Natural killer cell treated with Interleukin-12 subunit alpha and Interleukin-12 subunit beta and Interleukin-15 and Interleukin-18, amount 100 ng/mL, for 72 hours (primary cell): ENCODE results near the gene RIMBP2. TPM values are rescaled to one million over a fixed set of nuclear protein-coding genes. Genes with fewer than 3 reads are reported as not detected.
"Not testable (repeated sequence)": the region's sequence is repeated elsewhere in the genome, so short reads cannot be mapped to it uniquely, and the experiment has no call there.

Source experiments
- ATAC-seq, 2 donors: fragments of 150-1000 bp; cut with Tn5 transposase in 1 of 2; sonication (Bioruptor Pico), chemical (Tn5 transposase) in 1 of 2; 2 replicates each; pipeline ENCODE4 v1.10.0; 2021
- DNase-seq: peaks from one replicate; pipeline ENCODE4 v3.0.0; 2022; ENCODE audit warnings: low spot score
- H3K27ac Mint-ChIP-seq, 2 donors: 1 replicate in 1 of 2; 2 replicates in 1 of 2; pipeline ENCODE4 v1.8.0; 2022; ENCODE audit warnings: mixed read lengths in 2 of 2, mild to moderate bottlenecking in 1 of 2, moderate library complexity in 1 of 2
- H3K27me3 Mint-ChIP-seq, 2 donors: 1 replicate in 1 of 2; 2 replicates in 1 of 2; pipeline ENCODE4 v1.8.0; 2022; ENCODE audit warnings: mixed read lengths in 2 of 2
- H3K36me3 Mint-ChIP-seq: one replicate; pipeline ENCODE4 v1.8.0; 2022; ENCODE audit warnings: mixed read lengths
- H3K4me1 Mint-ChIP-seq, 2 donors: 1 replicate in 1 of 2; 2 replicates in 1 of 2; pipeline ENCODE4 v1.8.0; 2022; ENCODE audit warnings: low read depth in 2 of 2, mixed read lengths in 2 of 2, mild to moderate bottlenecking in 1 of 2
- H3K4me3 Mint-ChIP-seq: one replicate; pipeline ENCODE4 v1.8.0; 2022; ENCODE audit warnings: mixed read lengths
- H3K9me3 Mint-ChIP-seq: 2 replicates; pipeline ENCODE4 v1.8.0; 2022; ENCODE audit warnings: mixed read lengths
- total RNA-seq, 2 donors: library from RNA; stranded (reverse); gene quantifications; one replicate each; pipeline ENCODE4 v1.2.3, GENCODE V29; 2022

RIMBP2 gene
- total RNA-seq, 2 donors from 2014 or later, result not detected

DNA sequence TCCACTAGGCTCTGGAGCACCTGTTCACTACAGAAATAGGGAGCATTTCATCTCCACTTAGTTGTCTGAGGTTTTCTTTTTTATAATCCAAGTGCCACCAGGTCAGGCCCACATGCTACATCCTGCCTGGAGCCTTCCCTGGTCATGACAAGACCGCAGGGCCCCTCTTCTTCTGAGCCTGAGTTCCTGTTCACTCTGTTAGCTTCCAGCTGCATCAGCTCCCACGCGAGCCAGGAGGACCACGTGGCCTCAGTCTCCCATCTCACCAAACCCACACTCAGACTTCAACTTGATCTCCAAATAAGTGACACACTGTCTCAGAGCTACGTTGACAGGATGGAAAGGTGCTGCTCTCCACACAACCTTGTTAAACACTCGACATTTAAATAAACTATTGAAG is 21.0 kb downstream of the RIMBP2 start:
- peaks cover 0 to 12% of the 10 kb centered on the region in 2 donors for H3K27me3 Mint-ChIP-seq
- DNase-seq (no peak), ATAC-seq (no peak)
- H3K4me1 Mint-ChIP-seq, result no peaks in the 10 kb centered on the region
- H3K36me3 Mint-ChIP-seq, result no peaks in the 10 kb centered on the region
- no peaks in the 10 kb centered on the region for H3K9me3 Mint-ChIP-seq
- H3K27ac Mint-ChIP-seq, result no peak overlapping the region
- no peak overlapping the region for H3K4me3 Mint-ChIP-seq

DNA sequence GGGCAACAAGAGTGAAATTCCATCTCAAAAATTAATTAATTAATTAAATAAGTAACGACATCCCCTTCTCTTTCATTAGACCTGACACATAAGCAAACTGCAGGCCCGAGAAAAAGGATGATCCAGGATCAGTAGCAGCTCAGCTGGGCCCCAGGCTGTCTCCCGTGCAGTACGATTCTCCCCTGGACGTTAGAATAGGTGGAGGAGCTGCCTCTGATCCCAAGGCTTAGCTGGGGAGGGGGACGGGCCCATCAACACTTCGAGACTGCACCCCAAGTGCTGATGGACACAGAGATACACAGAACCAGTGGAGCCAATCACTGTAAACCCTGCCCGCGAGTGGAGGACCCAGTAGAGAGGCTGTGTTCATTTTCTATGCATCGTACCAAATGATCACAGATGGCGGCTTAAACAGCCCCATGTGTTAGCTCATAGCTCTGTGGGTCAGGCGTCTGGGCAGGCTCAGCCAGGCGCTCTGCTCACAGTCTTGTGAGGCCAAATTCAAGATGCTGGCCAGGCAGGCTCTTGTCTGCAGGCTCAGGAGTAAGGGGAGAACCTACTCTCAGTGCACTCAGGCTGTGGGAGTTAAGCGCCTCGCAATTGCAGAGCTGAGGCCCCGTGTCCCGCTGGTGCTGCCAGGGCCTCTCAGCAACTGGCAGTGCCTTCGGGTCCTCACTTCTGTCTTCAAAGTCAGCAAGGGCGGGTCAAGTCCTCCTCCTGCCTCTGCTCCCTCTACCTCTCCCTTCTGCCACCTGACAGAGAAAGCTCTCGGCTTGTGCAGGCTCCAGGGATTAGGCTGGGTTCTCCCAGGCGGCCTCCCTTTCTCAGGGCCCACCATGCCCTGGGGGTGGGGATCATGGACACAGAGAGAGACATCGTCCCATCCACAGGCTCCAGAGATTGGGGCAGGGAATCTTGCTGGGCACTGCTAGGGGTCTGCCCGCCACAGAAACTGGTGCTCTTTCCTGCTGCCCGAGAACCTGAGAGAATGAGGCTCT is 26.4 kb downstream of the RIMBP2 start:
- no peak for ATAC-seq
- Mint-ChIP-seq H3K27me3 (peaks cover 0 to 15% of the 10 kb centered on the region in 2 donors), H3K9me3 (no peaks in the 10 kb centered on the region), H3K27ac (no peak overlapping the region), H3K36me3 (no peaks in the 10 kb centered on the region), H3K4me3 (no peak overlapping the region), H3K4me1 (peaks cover 0 to 3% of the 10 kb centered on the region in 2 donors)
- no peak for DNase-seq

DNA sequence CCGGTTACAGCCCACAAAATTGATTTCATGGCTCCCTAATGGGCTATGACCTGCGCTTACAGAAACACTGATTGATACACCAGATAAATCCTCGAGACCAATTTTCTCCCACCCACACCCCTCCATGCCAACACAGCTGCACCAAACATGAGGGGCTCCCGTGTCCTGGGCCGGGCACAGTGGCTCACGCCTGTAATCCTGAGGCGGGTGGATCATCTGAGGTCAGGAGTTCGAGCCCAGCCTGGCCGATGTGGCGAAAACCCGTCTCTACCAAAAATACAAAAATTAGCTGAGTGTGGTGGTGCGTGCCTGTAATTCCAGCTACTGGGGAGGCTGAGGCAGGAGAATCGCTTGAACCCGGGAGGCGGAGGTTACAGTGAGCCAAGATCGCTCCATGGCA is 27.1 kb downstream of the RIMBP2 start:
- H3K27me3 Mint-ChIP-seq, result peaks cover 0 to 14% of the 10 kb centered on the region in 2 donors
- H3K27ac Mint-ChIP-seq, ATAC-seq, H3K4me1 Mint-ChIP-seq, H3K36me3 Mint-ChIP-seq, DNase-seq, H3K4me3 Mint-ChIP-seq, H3K9me3 Mint-ChIP-seq: not testable (repeated sequence)

DNA sequence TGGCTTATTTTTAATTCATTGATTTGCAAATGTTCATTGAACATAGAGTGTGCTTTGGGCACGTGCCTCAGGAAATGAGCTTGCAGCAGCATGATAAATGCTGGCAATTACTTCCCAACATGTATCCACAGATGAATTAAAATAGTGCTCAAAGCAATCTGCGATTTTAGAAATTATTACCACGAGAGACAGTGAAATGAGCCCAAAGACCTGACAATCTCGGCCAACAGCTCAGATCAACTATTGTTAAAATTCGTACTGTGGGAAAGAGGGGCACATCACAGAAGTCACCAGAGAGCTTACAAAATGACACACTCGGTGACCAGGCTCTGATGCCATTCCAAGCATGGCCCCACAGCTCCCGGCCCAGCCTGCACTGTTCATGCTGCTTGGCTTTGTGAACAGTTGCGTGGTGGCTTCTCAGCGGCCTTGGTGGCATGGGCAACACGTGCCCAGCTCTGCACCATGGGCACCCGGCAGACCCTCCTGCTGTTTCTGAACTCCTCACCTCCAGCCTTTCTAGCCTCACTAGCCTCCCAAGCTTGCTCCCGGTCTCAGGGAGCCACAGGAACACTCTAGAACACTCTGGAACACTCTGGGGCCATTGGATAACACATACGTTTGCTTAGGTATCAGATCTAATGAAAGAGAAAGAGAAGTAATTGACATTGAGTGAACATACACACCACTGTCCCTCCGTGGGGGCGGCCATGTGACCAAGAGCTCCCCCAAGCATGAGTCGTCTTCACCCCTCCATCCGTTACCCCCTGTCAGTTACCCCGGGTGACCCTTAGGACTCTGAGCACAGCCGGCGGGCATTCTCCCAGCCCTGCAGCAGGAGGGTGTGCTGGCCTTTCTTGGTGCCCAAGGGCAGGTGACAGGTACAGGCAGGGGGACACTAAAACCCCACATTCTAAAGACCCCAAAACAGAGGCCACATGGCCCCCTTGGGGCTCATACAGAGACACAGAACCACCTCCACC is 28.0 kb downstream of the RIMBP2 start:
- H3K4me3 Mint-ChIP-seq, result no peak overlapping the region
- no peak for ATAC-seq
- H3K4me1 Mint-ChIP-seq, result peaks cover 0 to 3% of the 10 kb centered on the region in 2 donors
- H3K9me3 Mint-ChIP-seq, result no peaks in the 10 kb centered on the region
- peaks cover 0 to 16% of the 10 kb centered on the region in 2 donors for H3K27me3 Mint-ChIP-seq
- DNase-seq, result no peak
- no peaks in the 10 kb centered on the region for H3K36me3 Mint-ChIP-seq
- no peak overlapping the region for H3K27ac Mint-ChIP-seq

DNA sequence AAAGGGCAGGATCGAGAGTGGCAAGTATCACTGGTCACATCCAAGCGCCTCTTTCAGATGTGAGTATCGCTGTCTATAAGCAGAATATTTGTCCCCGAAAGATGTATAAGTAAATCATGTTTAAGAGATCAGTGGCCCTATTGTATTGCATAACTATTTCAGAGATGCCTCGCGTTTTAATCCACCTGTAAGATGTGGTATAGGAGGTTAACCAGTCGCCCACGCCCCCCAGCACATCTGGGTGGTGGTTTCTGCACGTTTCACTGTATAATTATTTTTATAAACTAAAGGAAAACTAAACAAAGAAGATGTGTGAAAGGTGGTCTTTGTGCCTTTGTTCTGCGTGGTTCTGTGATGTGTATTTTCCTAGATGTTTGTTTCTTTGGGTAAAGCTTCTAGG is 28.9 kb downstream of the RIMBP2 start:
- no peaks in the 10 kb centered on the region for H3K36me3 Mint-ChIP-seq
- no peaks in the 10 kb centered on the region for H3K9me3 Mint-ChIP-seq
- ATAC-seq, result no peak
- DNase-seq, result no peak
- no peak overlapping the region for H3K27ac Mint-ChIP-seq
- H3K4me3 Mint-ChIP-seq, result no peak overlapping the region
- H3K4me1 Mint-ChIP-seq, result peaks cover 0 to 3% of the 10 kb centered on the region in 2 donors
- H3K27me3 Mint-ChIP-seq, result peaks cover 0 to 20% of the 10 kb centered on the region in 2 donors

DNA sequence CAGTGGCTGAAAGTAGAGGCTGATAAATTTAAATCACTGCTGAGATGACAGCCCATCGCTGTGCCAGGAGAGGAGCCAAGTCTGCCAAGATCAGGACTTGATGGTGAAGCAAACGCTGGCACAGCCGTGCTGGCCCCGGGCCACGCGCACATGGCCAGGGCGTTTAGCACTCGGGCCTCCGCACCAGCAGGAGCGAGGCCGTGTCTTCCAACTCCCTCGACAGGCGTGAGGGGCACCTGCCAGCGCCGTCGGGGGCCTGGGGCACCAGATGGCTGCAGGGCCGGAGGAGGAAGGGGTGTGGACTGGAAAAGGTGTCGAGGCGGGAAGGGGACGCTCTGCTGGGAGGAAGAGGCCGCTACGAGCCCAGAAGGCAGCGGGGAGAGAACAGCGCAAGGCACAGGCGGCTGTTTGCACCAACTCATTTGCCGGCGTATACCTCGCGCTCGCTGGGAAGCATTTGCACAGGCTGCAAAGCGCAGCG is 29.5 kb downstream of the RIMBP2 start:
- ATAC-seq (no peak), DNase-seq (no peak)
- Mint-ChIP-seq H3K27ac (no peak overlapping the region), H3K36me3 (no peaks in the 10 kb centered on the region), H3K4me3 (no peak overlapping the region), H3K9me3 (no peaks in the 10 kb centered on the region), H3K4me1 (peaks cover 0 to 3% of the 10 kb centered on the region in 2 donors), H3K27me3 (peaks cover 0 to 20% of the 10 kb centered on the region in 2 donors)

DNA sequence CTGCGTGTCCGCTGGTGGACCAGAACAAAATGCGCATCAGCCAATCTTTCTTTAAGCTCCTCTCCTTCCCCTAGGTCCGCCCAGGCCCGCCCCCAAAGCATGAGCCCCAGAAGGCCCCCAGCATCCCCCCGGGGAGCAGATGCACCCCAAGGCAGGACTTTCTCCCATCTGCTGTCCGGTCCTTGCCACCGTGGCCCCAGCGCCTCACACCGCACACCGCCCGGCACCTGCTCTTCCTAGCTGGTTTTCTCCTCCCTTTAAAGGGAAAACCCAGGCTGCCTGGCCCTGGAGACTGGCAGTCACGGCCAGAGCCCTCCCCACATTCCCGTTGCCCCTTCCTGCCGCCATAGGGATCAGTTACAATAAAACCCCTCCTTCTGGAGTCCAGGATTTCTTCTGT is 30.2 kb downstream of the RIMBP2 start:
- Mint-ChIP-seq H3K27me3 (peaks cover 0 to 20% of the 10 kb centered on the region in 2 donors), H3K4me3 (no peak overlapping the region), H3K4me1 (peaks cover 0 to 3% of the 10 kb centered on the region in 2 donors), H3K36me3 (no peaks in the 10 kb centered on the region), H3K27ac (no peak overlapping the region), H3K9me3 (no peaks in the 10 kb centered on the region)
- no peak for DNase-seq
- no peak for ATAC-seq

DNA sequence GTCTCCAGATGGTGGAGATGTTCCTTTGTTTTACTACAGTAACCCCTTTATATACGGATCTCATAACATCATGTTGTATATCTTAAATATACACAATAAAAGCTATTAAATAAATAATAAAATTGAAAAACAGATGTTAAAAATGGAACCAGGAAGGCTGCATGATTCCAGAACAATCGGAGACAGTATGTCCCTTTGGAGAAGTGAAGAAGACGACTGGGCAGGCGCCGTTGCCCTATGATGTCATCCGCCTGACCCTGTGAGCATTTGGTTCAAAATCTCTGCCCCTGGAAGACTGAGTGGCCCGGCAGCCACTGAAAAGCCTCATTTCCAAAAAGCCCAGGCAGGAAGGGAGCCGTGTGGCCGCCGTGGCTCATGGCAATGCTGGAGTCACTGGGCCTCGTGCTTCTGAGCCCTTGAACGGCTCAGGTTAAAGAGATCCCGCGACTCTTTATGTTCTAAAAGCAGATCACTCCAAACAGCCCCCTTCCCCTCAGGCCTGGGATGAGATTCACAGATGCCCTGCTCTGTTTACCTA is 30.8 kb downstream of the RIMBP2 start:
- Mint-ChIP-seq H3K9me3 (no peaks in the 10 kb centered on the region), H3K4me1 (peaks cover 0 to 3% of the 10 kb centered on the region in 2 donors), H3K4me3 (no peak overlapping the region), H3K27ac (no peak overlapping the region), H3K36me3 (no peaks in the 10 kb centered on the region), H3K27me3 (peaks cover 0 to 20% of the 10 kb centered on the region in 2 donors)
- ATAC-seq, result no peak
- DNase-seq, result no peak

DNA sequence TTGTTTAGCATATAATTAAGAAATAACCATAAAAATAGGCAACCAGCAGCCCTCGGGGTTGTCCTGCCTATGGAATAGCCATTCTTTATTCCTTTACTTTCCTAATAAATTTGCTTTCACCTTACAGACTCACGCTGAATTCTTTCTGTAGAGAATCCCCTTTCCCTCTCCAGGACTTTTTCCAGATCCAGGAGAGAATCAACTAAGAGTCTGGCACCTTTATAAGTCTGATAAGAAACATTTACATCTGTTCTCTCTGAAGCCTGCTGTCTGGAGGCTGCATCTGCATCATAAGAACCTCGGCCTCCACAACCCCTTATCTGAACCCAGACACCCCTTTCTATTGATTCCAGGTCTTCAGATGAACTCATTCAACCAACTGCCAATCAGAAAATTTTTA is 32.3 kb downstream of the RIMBP2 start:
- no peak overlapping the region for H3K27ac Mint-ChIP-seq
- H3K9me3 Mint-ChIP-seq, result no peaks in the 10 kb centered on the region
- ATAC-seq, result no peak

DNA sequence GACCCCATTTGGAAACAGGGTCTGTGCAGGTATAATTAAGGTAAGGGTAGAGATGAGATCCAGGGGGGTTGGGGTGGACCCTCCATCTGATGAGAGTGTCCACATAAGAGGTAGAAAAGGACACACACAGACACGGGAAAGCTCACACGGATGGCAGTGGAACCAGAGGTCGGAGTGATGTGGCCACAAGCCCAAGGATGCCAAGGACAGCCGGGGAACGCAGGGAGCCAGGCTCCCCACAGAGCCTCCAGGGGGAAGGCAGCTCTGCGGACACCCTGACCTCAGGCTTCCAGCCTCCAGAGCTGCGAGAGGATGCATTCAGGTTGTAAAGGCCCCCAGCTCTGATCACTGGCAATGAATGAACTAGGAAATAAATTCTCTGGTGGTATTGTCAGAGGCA is 33.0 kb downstream of the RIMBP2 start:
- ATAC-seq (no peak), DNase-seq (no peak)
- Mint-ChIP-seq H3K27me3 (peaks cover 0 to 18% of the 10 kb centered on the region in 2 donors), H3K9me3 (no peaks in the 10 kb centered on the region), H3K4me1 (peaks cover 0 to 3% of the 10 kb centered on the region in 2 donors), H3K27ac (no peak overlapping the region), H3K4me3 (no peak overlapping the region), H3K36me3 (no peaks in the 10 kb centered on the region)

More for the DNA sequence above, 32.3 kb downstream of the RIMBP2 start:
- Mint-ChIP-seq H3K27me3 (peaks cover 0 to 20% of the 10 kb centered on the region in 2 donors), H3K36me3 (no peaks in the 10 kb centered on the region), H3K4me3 (no peak overlapping the region), H3K4me1 (peaks cover 0 to 3% of the 10 kb centered on the region in 2 donors)
- DNase-seq, result no peak

DNA sequence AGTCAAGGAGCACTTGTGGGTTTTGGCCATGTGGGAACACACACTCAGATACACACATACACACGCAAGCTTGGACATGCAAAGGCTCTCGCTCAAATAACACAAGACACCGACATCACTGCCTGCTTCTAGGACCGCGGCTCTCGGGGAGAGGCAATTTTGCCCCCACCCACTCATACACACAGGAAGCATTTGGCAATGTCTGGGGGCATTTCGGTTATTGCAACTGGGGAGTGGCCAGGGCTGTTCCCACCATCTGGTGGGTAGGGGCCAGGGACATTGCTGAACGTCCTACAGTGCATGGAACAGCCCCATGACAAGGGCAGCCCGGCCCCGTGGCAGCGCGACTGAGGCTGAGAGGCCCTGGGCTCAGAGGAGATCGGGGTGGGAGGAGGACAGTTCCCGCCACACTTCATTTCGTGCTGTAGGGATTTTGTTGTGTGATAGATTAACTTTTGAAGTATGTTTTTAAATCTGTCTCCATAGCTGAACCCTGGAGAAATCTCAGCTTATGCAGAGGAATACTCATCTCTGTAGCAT is 35.6 kb downstream of the RIMBP2 start:
- Mint-ChIP-seq H3K4me3 (no peak overlapping the region), H3K27ac (no peak overlapping the region), H3K27me3 (peaks cover 0 to 12% of the 10 kb centered on the region in 2 donors), H3K36me3 (no peaks in the 10 kb centered on the region), H3K9me3 (no peaks in the 10 kb centered on the region), H3K4me1 (no peaks in the 10 kb centered on the region)
- ATAC-seq, result no peak
- no peak for DNase-seq

DNA sequence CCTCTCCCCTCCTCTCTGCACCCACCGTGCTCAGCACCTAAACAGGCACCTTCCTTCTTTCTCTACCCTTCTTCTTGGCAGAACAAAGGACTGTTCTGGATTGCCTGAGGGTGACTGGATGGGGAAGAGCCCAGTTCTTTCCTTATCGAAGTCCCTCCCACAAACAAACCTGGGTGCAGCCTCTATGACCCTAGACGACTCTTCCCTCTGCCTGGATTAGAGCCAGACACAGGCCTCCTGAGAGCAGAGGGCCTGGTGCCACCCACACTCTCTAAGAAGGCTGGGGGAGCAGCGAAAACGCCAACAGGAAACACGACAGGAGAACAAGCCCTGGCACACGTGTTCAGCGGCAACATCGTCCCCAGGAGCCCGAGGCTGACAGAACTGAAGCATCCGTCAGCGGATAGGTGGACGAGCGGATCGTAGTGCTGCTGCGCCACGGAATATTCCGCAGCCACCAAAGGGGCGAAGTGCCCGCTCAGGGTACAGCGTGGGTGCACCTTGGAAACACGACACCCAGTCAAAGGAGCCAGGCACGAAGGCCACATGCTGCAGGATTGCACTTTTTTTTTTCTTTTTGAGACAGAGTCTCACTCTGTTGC is 38.0 kb downstream of the RIMBP2 start:
- Mint-ChIP-seq H3K27me3 (peaks cover 0 to 3% of the 10 kb centered on the region in 2 donors), H3K27ac (no peak overlapping the region), H3K4me3 (no peak overlapping the region), H3K36me3 (no peaks in the 10 kb centered on the region), H3K9me3 (no peaks in the 10 kb centered on the region), H3K4me1 (no peaks in the 10 kb centered on the region)
- DNase-seq (no peak), ATAC-seq (no peak)

DNA sequence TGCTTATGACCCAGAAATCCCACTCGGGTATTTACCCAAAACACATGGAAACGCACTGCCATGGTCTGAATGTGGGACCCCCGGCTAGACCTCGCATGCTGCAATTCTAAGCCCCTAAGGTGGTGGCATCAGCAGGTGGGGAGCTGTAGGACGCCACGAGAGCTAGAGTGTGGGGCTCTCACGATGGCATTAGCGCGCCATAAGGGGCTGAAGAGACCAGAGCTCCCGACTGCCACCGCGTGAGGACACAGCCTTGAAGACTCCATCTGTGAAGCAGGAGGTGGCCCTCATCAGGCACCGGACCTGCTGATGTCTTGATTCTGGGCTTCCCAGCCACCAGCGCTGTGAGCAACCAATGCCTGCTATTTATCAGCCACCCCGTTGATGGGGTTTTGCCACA is 40.3 kb downstream of the RIMBP2 start:
- no peaks in the 10 kb centered on the region for H3K4me1 Mint-ChIP-seq
- no peak overlapping the region for H3K4me3 Mint-ChIP-seq
- no peaks in the 10 kb centered on the region for H3K9me3 Mint-ChIP-seq
- no peaks in the 10 kb centered on the region for H3K27me3 Mint-ChIP-seq
- no peak for DNase-seq
- H3K27ac Mint-ChIP-seq, result no peak overlapping the region
- no peaks in the 10 kb centered on the region for H3K36me3 Mint-ChIP-seq
- no peak for ATAC-seq
